Activated CD4-positive, CD25-positive, alpha-beta regulatory T cell treated with anti-CD3 and anti-CD28 coated beads, Interleukin-2, amount 50 U/mL, for 24 hours (primary cell): Measurements from ENCODE around the gene NEK10.

Experiments used
- ATAC-seq, 2 donors: fragments of 150-1000 bp; cut with Tn5 transposase; one replicate each; pipeline ENCODE4 v1.10.0; 2021; ENCODE audit warnings: mild to moderate bottlenecking in 1 of 2, moderate library complexity in 1 of 2

The NEK10 gene

GRCh38 chr3:27090275-27091041 is 278.7 kb downstream of the NEK10 start:
- ATAC-seq = no peak

GRCh38 chr3:27089645-27090044 is 279.5 kb downstream of the NEK10 start:
- ATAC-seq = no peak

- no peak for ATAC-seq
These were observed 280.1 kb downstream of the NEK10 start for GRCh38 chr3:27089068-27089467.

GRCh38 chr3:27085829-27086730 is 283.1 kb downstream of the NEK10 start:
- no peak for ATAC-seq

GRCh38 chr3:27081992-27082607 is 287.1 kb downstream of the NEK10 start:
- no peak for ATAC-seq

- ATAC-seq = no peak
These were observed 287.6 kb downstream of the NEK10 start for GRCh38 chr3:27081566-27081965.

- no peak for ATAC-seq
These were observed 289.0 kb downstream of the NEK10 start for GRCh38 chr3:27080258-27080525.

GRCh38 chr3:27079427-27080257 is 289.5 kb downstream of the NEK10 start:
- no peak for ATAC-seq

- ATAC-seq = no peak
These were observed 290.8 kb downstream of the NEK10 start for GRCh38 chr3:27078246-27078913.

GRCh38 chr3:27076815-27077630 is 292.2 kb downstream of the NEK10 start:
- no peak for ATAC-seq

- ATAC-seq = no peak
These were observed 294.3 kb downstream of the NEK10 start for GRCh38 chr3:27074914-27075313.

GRCh38 chr3:27073912-27074311 is 295.3 kb downstream of the NEK10 start:
- ATAC-seq = no peak

GRCh38 chr3:27072810-27073651 is 296.2 kb downstream of the NEK10 start:
- no peak for ATAC-seq

GRCh38 chr3:27060336-27060735 is 308.8 kb downstream of the NEK10 start:
- ATAC-seq = no peak
